Lung (tissue), 12 donors: ENCODE results near the gene LRRC15. TPM values are rescaled to one million over a fixed set of nuclear protein-coding genes. Genes with fewer than 3 reads are reported as not detected.

Experiments used
- ATAC-seq: fragments of 200-7000 bp; cut with Tn5 transposase; one replicate; pipeline ENCODE4 v1.9.1; 2020; ENCODE audit warnings: moderate number of reproducible peaks; ENCODE audit not compliant: insufficient read depth, low FRiP score
- DNase-seq, 3 donors: peaks; one replicate each; pipeline ENCODE4 v3.0.0-alpha.2; 2013 to 2017
- H3K27ac ChIP-seq, 2 donors: one replicate each; pipeline ENCODE4 v1.5.1; 2013; ENCODE audit warnings: mild to moderate bottlenecking in 2 of 2, moderate library complexity in 2 of 2, control low read depth in 1 of 2, inconsistent platforms in 1 of 2, low read depth in 1 of 2, low read length in 1 of 2
- H3K27me3 ChIP-seq, 3 donors: one replicate each; pipeline ENCODE4 v1.5.1; 2013; ENCODE audit warnings: low read length in 2 of 3; ENCODE audit not compliant: control insufficient read depth in 3 of 3, insufficient read depth in 3 of 3
- H3K36me3 ChIP-seq, 4 donors: one replicate each; pipeline ENCODE4 v1.5.1; 2013; ENCODE audit warnings: low read length in 4 of 4, mild to moderate bottlenecking in 1 of 4, moderate library complexity in 1 of 4; ENCODE audit not compliant: control insufficient read depth in 4 of 4, insufficient read depth in 4 of 4
- H3K4me1 ChIP-seq, 5 donors: one replicate each; pipeline ENCODE4 v1.5.1; 2013; ENCODE audit warnings: low read length in 5 of 5, mild to moderate bottlenecking in 2 of 5, moderate library complexity in 1 of 5; ENCODE audit not compliant: control insufficient read depth in 5 of 5, insufficient read depth in 5 of 5
- H3K4me3 ChIP-seq: one replicate; pipeline ENCODE4 v1.5.1; 2013; ENCODE audit warnings: mild to moderate bottlenecking, control low read depth, moderate library complexity
- H3K9ac ChIP-seq, 2 donors: one replicate each; pipeline ENCODE4 v1.5.1; 2013; ENCODE audit warnings: low read length in 2 of 2, control low read depth in 1 of 2; ENCODE audit not compliant: insufficient read depth in 1 of 2
- H3K9me3 ChIP-seq, 4 donors: one replicate each; pipeline ENCODE4 v1.5.1; 2013; ENCODE audit warnings: low read length in 3 of 4, mild to moderate bottlenecking in 1 of 4, moderate library complexity in 1 of 4; ENCODE audit not compliant: control insufficient read depth in 4 of 4, insufficient read depth in 3 of 4
- WGBS, 2 donors: extraction: QIAGEN DNeasy Blood & Tissue Kit; methylation state at CpG; one replicate each; pipeline ENCODE4 v1.1.7; 2013; 5-methylcytosine and 5-hydroxymethylcytosine counted together
- polyA plus RNA-seq, 2 donors: library from polyadenylated mRNA; stranded (reverse); fragments of 200-250 nt; gene quantifications; one replicate each; pipeline ENCODE4 v1.2.1, GENCODE V29; 2013
- total RNA-seq, 2 donors: library from RNA; depleted of rRNA in 1 of 2; stranded (reverse); fragments of >200 nt in 1 of 2; gene quantifications; one replicate each; pipeline ENCODE4 v1.2.1, GENCODE V29; 2014 to 2021
- TF ChIP-seq, protein P1 (sequence below): IDR thresholded peaks from 2 replicates; pipeline ENCODE4 v1.5.1; 2012; ENCODE audit warnings: mild to moderate bottlenecking; ENCODE audit errors: control extremely low read depth, extremely low read depth
- donor health status: control.
- donor health status: control.
- donor health status: Bipolar disorder and iron deficiency.
- donor health status: healthy.
- donor health status: DM: yes; HTN: yes; CAD: no.

The LRRC15 gene
- total and polyA plus RNA-seq, 4 donors = 0.06 to 1.2 (median 0.07) TPM

DNA sequence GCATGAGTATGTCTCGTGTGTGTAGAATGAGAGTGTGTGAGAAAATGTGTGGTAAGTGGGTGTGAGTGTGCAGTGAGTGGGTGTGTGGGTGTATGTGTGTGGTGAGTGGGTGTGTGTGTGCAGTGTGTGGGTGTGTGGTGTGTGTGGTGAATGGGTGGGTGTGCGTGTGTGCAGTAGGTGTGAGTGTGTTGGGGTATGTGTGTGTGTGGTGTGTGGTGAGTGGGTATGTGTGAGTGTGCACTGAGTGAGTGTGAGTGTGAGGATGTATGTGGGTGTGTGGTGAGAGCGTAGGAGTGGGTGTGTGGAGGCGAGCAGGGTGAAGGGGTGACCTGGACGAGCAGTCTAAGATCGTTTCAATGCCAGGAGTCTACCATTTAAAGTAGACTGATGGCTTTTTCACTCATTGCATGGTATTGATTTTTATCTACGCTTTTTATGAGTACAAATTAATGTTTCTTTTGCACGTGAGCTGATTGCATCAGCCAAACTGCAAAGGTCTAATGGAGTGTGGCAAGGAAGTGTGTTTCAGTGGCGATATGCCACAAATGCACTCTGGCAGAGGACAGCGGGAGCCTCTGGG, 16.8 kb downstream of the LRRC15 start:
- Histone ChIP-seq H3K9me3 (peaks cover 0 to 2% (median 0%) of the 10 kb centered on the region in 4 donors), H3K9ac (no peak overlapping the region), H3K36me3 (no peaks in the 10 kb centered on the region), H3K27me3 (no peaks in the 10 kb centered on the region), H3K27ac (no peak overlapping the region), H3K4me3 (no peak overlapping the region), H3K4me1 (peaks cover 0 to 5% (median 0%) of the 10 kb centered on the region in 5 donors)
- DNase-seq (no peak), ATAC-seq (no peak)
- TF ChIP-seq, protein P1, sequence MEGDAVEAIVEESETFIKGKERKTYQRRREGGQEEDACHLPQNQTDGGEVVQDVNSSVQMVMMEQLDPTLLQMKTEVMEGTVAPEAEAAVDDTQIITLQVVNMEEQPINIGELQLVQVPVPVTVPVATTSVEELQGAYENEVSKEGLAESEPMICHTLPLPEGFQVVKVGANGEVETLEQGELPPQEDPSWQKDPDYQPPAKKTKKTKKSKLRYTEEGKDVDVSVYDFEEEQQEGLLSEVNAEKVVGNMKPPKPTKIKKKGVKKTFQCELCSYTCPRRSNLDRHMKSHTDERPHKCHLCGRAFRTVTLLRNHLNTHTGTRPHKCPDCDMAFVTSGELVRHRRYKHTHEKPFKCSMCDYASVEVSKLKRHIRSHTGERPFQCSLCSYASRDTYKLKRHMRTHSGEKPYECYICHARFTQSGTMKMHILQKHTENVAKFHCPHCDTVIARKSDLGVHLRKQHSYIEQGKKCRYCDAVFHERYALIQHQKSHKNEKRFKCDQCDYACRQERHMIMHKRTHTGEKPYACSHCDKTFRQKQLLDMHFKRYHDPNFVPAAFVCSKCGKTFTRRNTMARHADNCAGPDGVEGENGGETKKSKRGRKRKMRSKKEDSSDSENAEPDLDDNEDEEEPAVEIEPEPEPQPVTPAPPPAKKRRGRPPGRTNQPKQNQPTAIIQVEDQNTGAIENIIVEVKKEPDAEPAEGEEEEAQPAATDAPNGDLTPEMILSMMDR = no peak
- 86 to 89% methylated on average over 10 of the region's 10 CpGs for WGBS, 2 donors

- peaks cover 0 to 5% (median 0%) of the 10 kb centered on the region in 5 donors for H3K4me1 ChIP-seq
- no peak for ATAC-seq
- H3K9me3 ChIP-seq = peaks cover 0 to 2% (median 0%) of the 10 kb centered on the region in 4 donors
- H3K36me3 ChIP-seq = no peaks in the 10 kb centered on the region
- no peak for DNase-seq
- H3K4me3 ChIP-seq = no peak overlapping the region
- TF ChIP-seq, protein P1 = no peak
- H3K27me3 ChIP-seq = no peaks in the 10 kb centered on the region
- no peak overlapping the region for H3K9ac ChIP-seq
- H3K27ac ChIP-seq = no peak overlapping the region
- 90 to 96% methylated on average over 14 of the region's 14 CpGs for WGBS, 2 donors
These were observed 17.5 kb downstream of the LRRC15 start for GRCh38 chr3:194351952-194352536.

DNA sequence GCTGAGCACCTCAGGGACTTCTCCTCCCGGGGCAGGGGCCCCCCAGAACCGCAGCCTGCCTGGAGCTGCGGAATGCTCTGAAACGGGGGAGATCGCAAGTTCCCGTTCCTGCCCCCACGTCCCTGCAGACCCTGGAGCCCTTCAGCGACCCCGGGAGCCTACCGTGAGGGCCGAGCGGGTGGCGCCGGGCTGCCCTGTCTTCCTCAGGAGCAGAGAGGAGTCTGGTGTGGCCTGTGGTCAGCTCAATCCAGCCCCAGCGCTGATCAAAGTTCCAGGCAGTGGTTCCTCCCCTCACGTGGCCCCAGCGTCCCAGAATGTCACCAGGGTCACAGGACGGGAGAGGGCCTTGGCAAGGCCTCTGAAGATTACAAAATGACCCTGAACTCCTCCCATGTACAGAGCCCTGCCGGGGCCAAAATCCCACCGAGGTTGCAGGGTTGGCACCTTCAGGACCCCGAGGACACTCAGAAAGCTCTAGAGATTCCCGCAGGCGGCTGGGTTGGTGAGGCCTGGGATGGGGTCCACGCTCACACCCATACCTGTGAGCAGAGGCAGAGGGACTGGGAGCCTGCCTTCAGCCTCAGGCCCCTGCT, 18.4 kb downstream of the LRRC15 start, which contains the start of gene CPN2:
TSS of gene CPN2 (minus strand) at position 249 of the 593 bp plus-strand sequence. CDS start 8,626 bp downstream, outside the sequence.
- Histone ChIP-seq H3K27ac (no peak within 1 kb of the TSS), H3K4me3 (no peak within 1 kb of the TSS), H3K36me3 (no peaks in the 10 kb centered on the region), H3K9me3 (peaks cover 0 to 2% (median 0%) of the 10 kb centered on the region in 4 donors), H3K9ac (no peak within 1 kb of the TSS), H3K27me3 (no peaks in the 10 kb centered on the region), H3K4me1 (peaks cover 0 to 5% (median 0%) of the 10 kb centered on the region in 5 donors)
- no peak for DNase-seq
- TF ChIP-seq, protein P1 = no peak
- ATAC-seq = no peak
- 90 to 93% methylated on average over 24 of the region's 24 CpGs for WGBS, 2 donors
